Prostate gland (tissue), 2 donors: ENCODE measurements around the gene IL32.

ENCODE experiments used
- POLR2A ChIP-seq: fragments of 450-650 bp; IDR thresholded peaks from one replicate; pipeline ENCODE4 v1.6.1; 2016; ENCODE audit warnings: antibody characterized with exemption, mild to moderate bottlenecking
- POLR2AphosphoS5 ChIP-seq: sonication (generic); formaldehyde crosslinking; IDR thresholded peaks from one replicate; pipeline ENCODE4 v1.6.1; 2017; ENCODE audit warnings: antibody characterized with exemption
- TF ChIP-seq, protein P1 (sequence below), 4 experiments: fragments of 200-600 bp in 2 of 4; fragments of 450-650 bp in 2 of 4; sonication (generic) in 2 of 4; IDR thresholded peaks; 1 replicate in 3 of 4; 2 replicates in 1 of 4; pipeline ENCODE4 v1.5.1; 2016 to 2019; ENCODE audit warnings: antibody characterized with exemption in 4 of 4, mild to moderate bottlenecking in 2 of 4, moderate library complexity in 2 of 4

DNA sequence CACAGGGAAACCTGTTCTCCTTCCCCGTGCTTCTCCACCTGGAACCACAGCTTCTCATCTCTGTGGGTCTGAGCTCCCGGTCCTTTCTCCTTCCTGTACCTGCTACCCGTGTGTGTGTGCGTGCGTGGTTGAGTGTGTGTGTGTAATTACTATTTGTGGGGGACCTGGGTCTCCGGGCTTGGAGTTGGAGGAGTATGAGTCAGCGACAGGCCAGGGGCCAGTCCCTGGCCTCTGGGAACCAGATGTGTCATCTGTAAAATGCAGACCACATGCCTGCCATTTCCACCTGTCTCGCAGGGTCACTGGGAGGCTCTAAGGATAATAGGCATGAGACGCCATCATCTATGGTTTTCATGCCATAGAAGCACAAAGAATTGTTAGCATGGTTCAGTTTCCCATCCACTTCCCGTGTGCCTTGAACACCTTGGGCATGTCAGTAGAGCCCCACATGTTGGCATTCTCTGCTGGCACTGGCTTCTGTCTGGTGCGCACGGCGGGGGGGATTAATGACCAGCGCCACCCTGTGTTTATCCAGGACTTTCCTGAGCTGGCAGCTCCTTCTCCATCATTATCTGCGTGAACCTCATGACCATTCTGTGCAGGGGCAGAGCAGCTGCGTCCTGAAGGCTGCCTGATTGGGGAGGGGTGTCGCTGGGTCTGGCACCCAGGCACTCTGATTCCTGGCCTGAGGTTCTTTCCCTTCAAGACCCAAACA lies 48.5 kb downstream of the IL32 start:
- TF ChIP-seq POLR2AphosphoS5 (no peak), POLR2A (no peak)
- TF ChIP-seq, protein P1, sequence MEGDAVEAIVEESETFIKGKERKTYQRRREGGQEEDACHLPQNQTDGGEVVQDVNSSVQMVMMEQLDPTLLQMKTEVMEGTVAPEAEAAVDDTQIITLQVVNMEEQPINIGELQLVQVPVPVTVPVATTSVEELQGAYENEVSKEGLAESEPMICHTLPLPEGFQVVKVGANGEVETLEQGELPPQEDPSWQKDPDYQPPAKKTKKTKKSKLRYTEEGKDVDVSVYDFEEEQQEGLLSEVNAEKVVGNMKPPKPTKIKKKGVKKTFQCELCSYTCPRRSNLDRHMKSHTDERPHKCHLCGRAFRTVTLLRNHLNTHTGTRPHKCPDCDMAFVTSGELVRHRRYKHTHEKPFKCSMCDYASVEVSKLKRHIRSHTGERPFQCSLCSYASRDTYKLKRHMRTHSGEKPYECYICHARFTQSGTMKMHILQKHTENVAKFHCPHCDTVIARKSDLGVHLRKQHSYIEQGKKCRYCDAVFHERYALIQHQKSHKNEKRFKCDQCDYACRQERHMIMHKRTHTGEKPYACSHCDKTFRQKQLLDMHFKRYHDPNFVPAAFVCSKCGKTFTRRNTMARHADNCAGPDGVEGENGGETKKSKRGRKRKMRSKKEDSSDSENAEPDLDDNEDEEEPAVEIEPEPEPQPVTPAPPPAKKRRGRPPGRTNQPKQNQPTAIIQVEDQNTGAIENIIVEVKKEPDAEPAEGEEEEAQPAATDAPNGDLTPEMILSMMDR (IDR thresholded peaks at IDR 0.05), result no peak
